Neural crest cell (in vitro differentiated cells): Measurements from ENCODE around the gene TCF7L2. TPM values are rescaled to one million over a fixed set of nuclear protein-coding genes. Genes with fewer than 3 reads are reported as not detected.

Source experiments
- DNase-seq: peaks from one replicate; pipeline ENCODE4 v3.0.0; 2021; ENCODE audit warnings: low read depth, mixed read lengths, low spot score
- H3K27ac Mint-ChIP-seq: one replicate; pipeline ENCODE4 v1.8.0; 2021; ENCODE audit warnings: mild to moderate bottlenecking, mixed read lengths; ENCODE audit not compliant: unreplicated experiment
- H3K27me3 Mint-ChIP-seq: 2 replicates; pipeline ENCODE4 v1.8.0; 2021; ENCODE audit warnings: low read depth, mild to moderate bottlenecking, mixed read lengths
- H3K36me3 Mint-ChIP-seq: 2 replicates; pipeline ENCODE4 v1.8.0; 2021; ENCODE audit warnings: low read depth, mild to moderate bottlenecking, mixed read lengths
- H3K4me1 Mint-ChIP-seq: 2 replicates; pipeline ENCODE4 v1.8.0; 2021; ENCODE audit warnings: mixed read lengths
- H3K4me3 Mint-ChIP-seq: one replicate; pipeline ENCODE4 v1.8.0; 2021; ENCODE audit warnings: mild to moderate bottlenecking, mixed read lengths
- H3K9me3 Mint-ChIP-seq: 2 replicates; pipeline ENCODE4 v1.8.0; 2021; ENCODE audit warnings: mixed read lengths
- CTCF ChIP-seq: fragments of 200-600 bp; sonication (generic); conservative IDR thresholded peaks from 2 replicates; pipeline ENCODE4 v1.5.0; 2021; ENCODE audit warnings: antibody characterized with exemption, mild to moderate bottlenecking
- total RNA-seq: library from RNA; stranded (reverse); gene quantifications from 2 replicates; pipeline ENCODE4 v1.2.1, GENCODE V29; 2021

Gene TCF7L2
- total RNA-seq, 1 donor from 2014 or later: 34.8 TPM

- no peak for DNase-seq
- Mint-ChIP-seq H3K4me1 (peaks cover 82% of the 10 kb centered on the region), H3K27ac (peak overlapping the region; percentile 86), H3K36me3 (peaks cover 3% of the 10 kb centered on the region), H3K9me3 (no peaks in the 10 kb centered on the region), H3K27me3 (peaks cover 81% of the 10 kb centered on the region), H3K4me3 (peak overlapping the region; percentile 88)
- TF ChIP-seq CTCF: no peak
Observed at GRCh38 chr10:113128450-113129070, 178.5 kb downstream of the TCF7L2 start.

DNA sequence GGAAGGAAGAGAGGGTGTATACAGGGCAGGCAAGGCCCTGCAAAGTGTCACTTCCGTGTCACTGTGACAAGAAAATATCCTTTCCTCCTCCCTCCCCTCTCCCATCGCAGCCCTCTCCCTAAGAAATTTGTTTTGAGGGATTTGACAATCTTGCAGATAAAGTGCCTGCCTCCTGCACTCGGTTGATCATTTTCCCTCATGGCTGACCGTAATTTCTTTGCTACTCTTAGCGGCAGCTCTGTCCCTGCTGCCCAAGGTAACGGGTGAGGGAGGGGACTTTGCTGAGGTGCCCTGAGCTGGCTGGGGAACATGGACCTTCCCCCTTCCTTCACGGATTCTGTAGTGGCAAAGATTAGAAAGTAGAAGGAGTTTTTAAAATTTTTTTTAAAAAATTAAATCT lies 179.1 kb downstream of the TCF7L2 start:
- H3K4me3 Mint-ChIP-seq: peak overlapping the region; percentile 88
- H3K4me1 Mint-ChIP-seq: peaks cover 83% of the 10 kb centered on the region
- no peak for TF ChIP-seq CTCF
- H3K27me3 Mint-ChIP-seq: peaks cover 82% of the 10 kb centered on the region
- no peaks in the 10 kb centered on the region for H3K9me3 Mint-ChIP-seq
- H3K36me3 Mint-ChIP-seq: no peaks in the 10 kb centered on the region
- no peak for DNase-seq
- H3K27ac Mint-ChIP-seq: no peak overlapping the region

DNA sequence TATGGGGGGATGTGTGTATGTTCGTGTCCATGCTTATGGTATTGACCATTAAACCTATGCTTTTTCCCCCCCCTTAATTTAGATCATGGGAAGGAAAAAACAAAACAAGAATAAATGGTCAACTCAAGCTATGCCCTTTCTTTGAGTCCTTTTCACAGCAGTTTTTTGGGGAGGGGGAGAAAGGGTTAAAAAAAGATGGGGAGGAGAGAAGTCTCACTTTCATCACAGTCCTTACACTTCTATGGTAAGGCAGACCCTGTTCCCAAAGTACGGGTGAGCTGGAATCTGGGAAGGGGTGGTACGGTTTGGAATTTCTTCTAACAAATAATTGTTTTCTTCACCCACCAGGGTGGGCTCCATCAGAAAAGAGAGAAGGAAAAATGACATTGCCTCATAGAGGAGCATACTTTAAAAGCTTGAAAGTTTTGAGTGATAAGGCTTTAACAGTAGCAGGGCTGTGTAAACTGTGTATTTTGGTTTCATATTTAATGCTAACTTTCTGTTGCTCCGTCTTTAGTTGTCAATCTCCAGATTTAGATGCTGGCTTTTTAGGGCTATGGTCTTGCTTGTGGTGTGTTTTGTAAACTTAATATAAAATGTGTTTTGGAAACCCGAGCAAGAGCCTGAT lies 180.1 kb downstream of the TCF7L2 start:
- H3K9me3 Mint-ChIP-seq: no peaks in the 10 kb centered on the region
- peaks cover 87% of the 10 kb centered on the region for H3K4me1 Mint-ChIP-seq
- H3K27me3 Mint-ChIP-seq: peaks cover 86% of the 10 kb centered on the region
- peak overlapping the region; percentile 42 for H3K4me3 Mint-ChIP-seq
- no peak overlapping the region for H3K27ac Mint-ChIP-seq
- no peaks in the 10 kb centered on the region for H3K36me3 Mint-ChIP-seq
- no peak for DNase-seq
- no peak for TF ChIP-seq CTCF

DNA sequence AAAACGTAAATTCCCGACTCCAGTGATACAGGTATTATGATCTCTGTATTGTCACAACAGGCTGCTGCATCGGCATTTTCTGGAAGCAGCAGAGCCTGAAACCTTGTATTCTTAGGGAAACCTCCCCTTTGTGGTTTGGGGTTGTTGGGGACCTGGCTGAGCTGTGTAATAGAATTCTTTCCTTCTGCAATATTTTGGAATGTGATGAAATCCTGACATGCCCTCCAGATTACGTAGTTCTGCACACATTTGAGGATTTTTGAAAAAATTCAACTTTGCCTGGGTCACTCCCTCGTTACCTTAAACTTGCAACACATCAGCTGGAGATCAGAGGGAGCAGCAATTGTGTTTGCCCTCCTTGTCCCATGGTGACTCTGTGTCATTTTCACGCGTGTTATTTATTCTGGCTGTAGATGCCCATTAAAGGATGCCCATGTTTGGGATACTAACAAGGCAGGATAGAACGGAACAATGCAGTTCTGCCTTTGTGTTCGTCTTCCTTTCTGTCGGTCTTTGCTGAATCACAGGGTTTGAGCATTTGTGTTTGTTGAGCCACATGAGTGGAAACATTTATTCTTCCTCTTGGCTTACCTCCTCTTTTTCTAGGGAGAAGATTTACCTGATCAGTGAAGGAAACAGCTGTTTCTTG lies 181.7 kb downstream of the TCF7L2 start:
- peaks cover 86% of the 10 kb centered on the region for H3K4me1 Mint-ChIP-seq
- peaks cover 84% of the 10 kb centered on the region for H3K27me3 Mint-ChIP-seq
- H3K4me3 Mint-ChIP-seq: peak overlapping the region; percentile 64
- TF ChIP-seq CTCF: no peak
- no peaks in the 10 kb centered on the region for H3K36me3 Mint-ChIP-seq
- DNase-seq: no peak
- H3K9me3 Mint-ChIP-seq: no peaks in the 10 kb centered on the region
- no peak overlapping the region for H3K27ac Mint-ChIP-seq

DNA sequence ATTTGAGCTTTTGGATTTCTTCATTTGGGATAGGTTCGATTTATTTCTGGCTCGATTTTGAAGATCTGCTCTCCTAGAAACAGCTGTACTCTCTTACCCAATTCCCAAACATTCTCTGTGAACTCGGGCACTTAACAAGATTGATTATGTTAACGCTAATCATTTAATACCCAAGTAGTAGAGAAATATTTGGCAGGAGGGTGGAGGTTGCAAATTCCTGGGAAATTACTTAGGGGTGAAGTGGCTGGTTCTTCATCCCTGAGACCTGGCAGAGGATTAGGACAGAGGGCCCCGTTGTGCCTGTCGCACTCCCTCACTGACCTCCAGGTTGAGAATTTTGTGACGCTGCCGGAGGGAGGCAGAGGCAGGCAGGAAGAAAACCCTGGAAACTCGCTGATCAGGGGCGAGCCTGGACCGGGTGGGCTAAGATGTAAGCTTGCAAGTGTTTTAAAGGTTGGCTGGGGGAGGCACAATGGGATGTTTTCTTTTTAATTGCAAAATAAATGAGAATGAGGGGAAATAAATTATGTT lies 182.6 kb downstream of the TCF7L2 start:
- Mint-ChIP-seq H3K4me3 (peak overlapping the region; percentile 64), H3K36me3 (no peaks in the 10 kb centered on the region), H3K9me3 (no peaks in the 10 kb centered on the region), H3K27me3 (peaks cover 84% of the 10 kb centered on the region), H3K4me1 (peaks cover 84% of the 10 kb centered on the region), H3K27ac (no peak overlapping the region)
- TF ChIP-seq CTCF: no peak
- DNase-seq: peak; percentile 31
